NCI-H2171 treated with DMSO at 0.1 percent for 48 hours (cell line): ENCODE results near the gene SMAD3.

Experiments
- DNase-seq: peaks from one replicate; lab custom pipeline; 2025; lab: John Stamatoyannopoulos, UW

SMAD3 gene

GRCh38 chr15:67080900-67081431, 15.6 kb downstream of the SMAD3 start:
- DNase-seq, result no peak

DNA sequence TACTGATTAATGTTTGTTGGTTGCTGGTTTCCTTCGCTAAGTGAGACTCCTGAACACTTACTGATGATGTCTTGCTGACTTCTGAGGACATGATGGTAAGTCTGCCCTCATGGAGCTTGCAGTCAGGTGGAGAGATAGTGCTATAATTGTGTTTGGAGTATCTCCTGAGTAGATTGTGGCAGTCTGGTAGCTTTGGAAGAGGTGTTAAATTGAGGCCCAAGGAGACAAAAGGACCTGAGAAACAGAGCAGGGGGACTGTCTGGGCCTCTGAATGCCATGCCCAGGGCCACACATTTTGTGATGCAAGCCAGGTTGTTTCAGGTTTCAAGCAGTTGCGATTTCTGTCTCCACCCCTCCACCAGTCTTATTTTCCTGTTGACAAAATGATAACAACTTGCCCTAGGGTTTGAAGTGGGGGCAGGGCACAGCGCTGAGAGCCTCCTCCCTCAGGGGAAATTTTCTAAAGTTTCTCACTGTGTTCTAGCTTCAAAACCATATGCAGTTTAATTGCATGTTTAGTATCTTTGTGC, 16.7 kb downstream of the SMAD3 start:
- no peak for DNase-seq

DNA sequence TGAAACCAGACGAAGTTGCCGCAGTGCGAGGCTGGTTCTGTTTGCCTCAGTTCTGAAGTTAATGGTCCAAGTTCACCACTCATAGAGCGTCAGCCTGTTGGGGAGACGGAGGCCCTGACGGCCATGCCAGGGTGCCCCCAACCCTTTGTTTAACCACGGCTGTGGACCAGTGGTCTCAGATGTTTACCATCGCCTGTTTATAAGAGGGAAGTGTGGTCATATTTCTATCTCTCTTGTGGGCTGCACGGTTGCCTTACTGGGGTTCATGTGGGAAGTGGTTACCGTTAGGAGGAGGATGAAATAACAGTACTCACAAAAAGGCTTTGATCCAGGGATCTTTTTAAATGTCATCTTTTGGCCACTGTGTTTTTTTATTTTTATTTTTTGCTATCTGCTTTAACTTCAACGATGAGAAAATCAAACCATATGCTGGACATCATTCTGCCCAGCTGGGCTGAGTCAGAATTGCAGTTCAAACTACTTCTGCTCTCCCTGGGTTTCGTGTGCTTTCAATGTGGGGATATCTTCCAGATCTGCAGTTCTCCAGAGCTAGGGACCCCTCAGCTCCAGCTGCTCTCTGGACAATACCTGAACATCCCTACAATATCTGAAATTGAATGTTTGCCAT, 17.8 kb downstream of the SMAD3 start:
- no peak for DNase-seq

GRCh38 chr15:67084561-67084960, 19.2 kb downstream of the SMAD3 start:
- DNase-seq, result no peak

- no peak for DNase-seq
Observed at GRCh38 chr15:67085237-67085817, 19.9 kb downstream of the SMAD3 start.

GRCh38 chr15:67085818-67086636, 20.6 kb downstream of the SMAD3 start:
- no peak for DNase-seq

DNA sequence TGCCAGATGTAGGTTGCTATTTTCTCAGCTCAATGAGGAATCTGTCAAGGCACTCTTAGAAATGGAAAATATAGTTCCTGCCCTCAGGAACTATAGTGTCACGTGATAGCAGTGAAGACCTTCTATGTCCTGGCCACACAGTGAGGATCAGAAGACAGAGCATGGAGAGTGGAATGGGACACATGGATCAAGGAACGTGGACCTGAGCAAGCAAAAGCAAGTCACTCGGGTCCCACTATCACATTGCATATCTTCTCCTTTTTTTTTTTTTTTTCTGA, 21.2 kb downstream of the SMAD3 start:
- DNase-seq, result no peak

GRCh38 chr15:67087507-67088172, 22.2 kb downstream of the SMAD3 start:
- no peak for DNase-seq

DNA sequence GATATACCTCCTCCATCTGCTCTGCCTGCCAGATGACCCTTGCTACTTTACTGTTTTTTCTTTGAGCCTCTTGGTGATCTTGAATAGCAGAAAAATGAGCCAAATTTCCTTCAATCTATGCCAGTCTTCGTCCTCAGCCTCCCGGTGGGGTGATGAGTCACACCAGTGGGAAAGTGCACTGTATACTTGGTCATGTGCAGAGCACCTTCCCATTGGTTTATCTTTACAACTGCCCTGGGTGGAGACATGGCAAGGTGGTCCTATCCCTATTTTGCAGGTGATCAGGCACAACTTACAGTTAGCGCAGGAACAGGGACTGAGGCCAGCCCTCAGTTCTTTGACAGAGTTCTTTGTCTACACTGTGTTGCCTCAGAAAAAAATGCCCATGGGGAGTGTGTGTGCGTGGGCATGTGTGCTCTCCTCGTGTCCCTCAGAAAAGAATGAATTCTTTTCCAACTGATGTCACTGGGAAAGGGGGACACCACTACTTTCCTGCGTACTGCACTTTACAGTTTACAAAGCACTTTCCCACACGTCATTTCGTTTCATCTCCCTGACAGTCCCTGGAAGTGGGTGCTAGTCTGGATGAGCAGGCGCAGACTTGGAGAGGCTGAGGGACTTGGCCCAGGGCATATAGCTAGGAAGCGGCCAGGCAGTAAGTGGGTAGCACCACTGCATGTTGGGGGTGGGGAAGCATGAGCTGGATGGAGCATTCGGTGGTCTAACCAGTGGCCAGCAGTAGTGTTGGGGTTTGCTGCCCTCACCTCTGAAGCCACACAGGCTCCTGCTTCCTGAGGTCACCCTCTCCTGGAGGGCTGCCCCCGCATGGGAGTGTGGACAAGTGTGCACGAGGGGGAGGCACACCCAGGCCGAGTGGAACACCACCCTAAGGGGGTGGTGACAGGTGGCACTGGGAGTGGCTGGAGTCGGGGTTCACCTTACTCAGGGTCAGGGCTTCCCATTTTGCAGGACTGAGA, 24.1 kb downstream of the SMAD3 start:
- no peak for DNase-seq

DNA sequence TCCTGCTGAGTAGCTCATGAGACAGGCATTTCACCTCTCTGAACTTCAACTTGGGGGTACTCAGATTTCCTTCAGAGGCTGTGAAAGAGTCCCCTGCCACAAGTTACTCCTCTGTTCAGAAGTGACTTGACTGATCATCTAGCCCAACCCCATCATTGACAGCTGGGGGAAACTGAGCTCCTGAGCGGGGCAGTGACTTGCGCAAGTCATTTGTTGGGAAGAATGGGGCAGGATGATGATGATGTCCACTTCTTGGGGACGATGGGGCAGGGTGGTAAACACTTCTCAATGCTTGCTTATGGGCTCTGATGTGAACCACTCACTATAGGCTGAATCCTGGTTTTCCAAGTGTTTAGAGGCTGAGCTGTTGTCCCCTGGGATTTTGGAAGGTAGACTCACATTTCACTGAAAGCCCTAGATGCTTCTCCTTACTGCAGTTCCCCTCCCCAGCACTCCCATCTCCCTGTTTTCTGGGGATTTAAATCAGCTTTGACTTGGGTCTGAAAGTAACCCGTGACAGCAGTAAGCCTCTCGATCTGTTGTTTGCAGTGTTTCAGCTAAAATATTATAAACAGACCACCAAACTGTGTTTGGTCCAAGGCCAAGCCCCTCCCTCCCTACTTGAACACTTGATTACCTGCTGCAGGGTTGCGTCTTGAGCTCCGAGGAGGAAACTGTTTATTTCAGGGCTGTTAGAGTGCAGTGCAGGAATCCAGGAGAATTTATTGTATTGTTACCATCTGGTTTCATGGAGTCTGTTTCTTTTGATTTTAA, 25.1 kb downstream of the SMAD3 start:
- DNase-seq, result peak; percentile 79

DNA sequence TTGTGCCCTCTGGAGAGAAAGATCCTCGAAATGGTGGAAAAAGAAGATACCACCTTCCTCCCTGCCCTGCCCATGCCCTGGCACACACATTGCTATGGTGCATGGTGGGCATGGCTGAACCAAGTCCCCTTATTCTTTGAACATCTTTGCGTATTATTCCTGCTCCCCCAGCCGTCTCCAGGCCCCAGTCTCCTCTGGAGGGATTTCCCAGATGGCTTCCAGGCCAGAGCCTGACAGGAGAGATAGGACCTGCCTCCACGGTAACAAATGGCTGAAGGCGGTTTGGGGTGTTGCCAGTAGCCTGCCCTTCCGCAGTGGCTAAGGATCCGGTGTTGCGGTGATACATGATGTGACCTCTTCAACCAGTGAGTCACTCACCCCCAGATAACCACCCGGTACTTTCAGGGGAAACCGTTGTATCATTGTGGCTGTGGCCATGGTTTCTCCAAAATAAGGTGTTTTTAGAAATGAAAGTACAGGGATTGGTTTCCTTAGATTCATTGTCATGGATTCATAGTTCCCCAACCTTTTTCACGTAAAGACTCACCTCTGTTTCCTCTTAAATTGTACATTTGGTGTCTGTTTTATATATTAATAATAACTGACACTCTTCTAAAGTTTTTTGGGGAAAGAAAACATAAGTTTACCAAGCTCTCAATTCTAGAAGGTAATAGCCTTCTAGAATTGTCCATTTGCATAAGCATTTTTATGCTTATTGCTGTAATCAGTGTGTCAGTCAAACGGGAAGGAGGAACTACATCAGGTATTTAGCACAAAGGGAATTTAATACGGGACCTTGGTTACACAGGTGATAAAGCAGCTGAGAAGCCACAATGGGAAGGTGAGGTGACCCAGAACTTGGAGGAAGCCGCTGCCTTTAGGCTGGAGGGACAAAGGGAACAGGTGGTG, 25.9 kb downstream of the SMAD3 start:
- DNase-seq, result no peak

DNA sequence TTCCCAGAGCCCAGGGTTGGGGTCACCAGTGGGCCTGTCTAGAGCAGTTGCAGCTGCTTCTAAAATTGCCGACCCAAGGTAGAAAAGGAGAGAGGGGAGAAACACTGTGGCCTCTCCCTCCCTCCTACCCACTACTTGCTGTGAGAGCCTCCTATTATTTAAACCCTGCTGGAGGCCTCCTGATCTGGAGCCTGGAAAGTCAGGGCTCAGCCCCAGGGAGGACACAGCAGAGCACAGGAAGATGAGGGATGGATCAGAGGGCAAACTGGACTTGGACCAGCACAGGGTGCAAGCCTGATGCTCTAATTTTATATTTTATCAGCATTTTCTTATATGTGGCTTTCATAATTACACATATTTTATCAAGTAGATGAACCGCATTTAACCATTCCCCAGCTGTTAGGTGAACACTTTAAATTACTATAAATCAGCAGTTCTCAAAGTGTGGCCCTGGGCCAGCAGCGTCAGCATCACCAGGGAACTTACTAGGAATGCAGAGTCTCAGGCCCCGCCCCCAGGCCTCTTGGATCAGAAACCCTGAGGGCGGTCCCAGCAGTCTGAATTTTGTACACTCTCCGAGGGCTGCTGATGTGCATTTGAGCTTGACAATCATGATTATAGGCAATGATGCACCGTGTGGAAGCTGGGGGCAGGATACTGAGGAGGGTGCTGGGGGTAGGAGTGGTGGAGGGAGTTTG, 26.7 kb downstream of the SMAD3 start:
- DNase-seq, result no peak

GRCh38 chr15:67092752-67093503, 27.5 kb downstream of the SMAD3 start:
- no peak for DNase-seq

DNA sequence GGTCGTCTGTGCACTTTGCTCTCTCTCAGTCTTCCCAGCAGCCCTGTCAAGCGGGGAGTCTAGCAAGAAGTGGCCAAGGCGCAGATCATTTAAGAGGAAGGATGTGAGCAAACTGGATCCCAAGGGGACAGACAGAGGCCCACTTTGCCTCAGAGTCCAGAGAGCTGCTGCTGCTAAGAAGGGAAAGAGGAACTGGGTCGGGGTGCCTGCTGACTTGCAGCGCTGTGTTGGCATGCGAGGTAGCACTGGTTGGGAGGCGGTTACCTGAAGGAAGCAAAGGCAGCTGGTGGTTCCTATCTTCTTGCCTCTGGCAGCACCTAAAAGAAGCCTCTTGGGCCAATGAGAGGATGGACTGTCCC, 28.1 kb downstream of the SMAD3 start:
- no peak for DNase-seq

- DNase-seq, result no peak
Observed at GRCh38 chr15:67094001-67094826, 28.8 kb downstream of the SMAD3 start.

GRCh38 chr15:67095912-67096311, 30.5 kb downstream of the SMAD3 start:
- no peak for DNase-seq
